HG03097 (cell line): ENCODE measurements around the gene CSGALNACT2.
"Not testable (repeated sequence)": the region's sequence is repeated elsewhere in the genome, so short reads cannot be mapped to it uniquely, and the experiment has no call there.

Source experiments
- ATAC-seq: cut with Tn5 transposase; IDR thresholded peaks from one replicate; pipeline ENCODE4 v1.9.1; 2021; ENCODE audit not compliant: unreplicated experiment, low FRiP score

Gene CSGALNACT2

GRCh38 chr10:43138021-43138756, at the start of gene CSGALNACT2:
CSGALNACT2 (plus strand) TSS chr10:43138445; CDS start chr10:43155150, 16,705 bp downstream.
- peak; percentile 66 for ATAC-seq

GRCh38 chr10:43089519-43089918, 48.7 kb upstream of the CSGALNACT2 start:
- ATAC-seq = no peak

- no peak for ATAC-seq
Measured at GRCh38 chr10:43090188-43090587, 48.1 kb upstream of the CSGALNACT2 start.

GRCh38 chr10:43090664-43091063, 47.6 kb upstream of the CSGALNACT2 start:
- no peak for ATAC-seq

GRCh38 chr10:43091846-43092245, 46.4 kb upstream of the CSGALNACT2 start:
- ATAC-seq = no peak

- ATAC-seq = no peak
Measured at GRCh38 chr10:43093423-43094076, 44.7 kb upstream of the CSGALNACT2 start.

- no peak for ATAC-seq
Measured at GRCh38 chr10:43094085-43094484, 44.2 kb upstream of the CSGALNACT2 start.

GRCh38 chr10:43099339-43099738, 38.9 kb upstream of the CSGALNACT2 start:
- ATAC-seq = not testable (repeated sequence)

- no peak for ATAC-seq
Measured at GRCh38 chr10:43099928-43100327, 38.3 kb upstream of the CSGALNACT2 start.

GRCh38 chr10:43100366-43100765, 37.9 kb upstream of the CSGALNACT2 start:
- no peak for ATAC-seq

GRCh38 chr10:43102063-43102828, 36.0 kb upstream of the CSGALNACT2 start:
- ATAC-seq = no peak

GRCh38 chr10:43105102-43105955, 32.9 kb upstream of the CSGALNACT2 start:
- peak; percentile 83 for ATAC-seq

GRCh38 chr10:43105956-43106229, 32.4 kb upstream of the CSGALNACT2 start:
- ATAC-seq = no peak

GRCh38 chr10:43106256-43107091, 31.8 kb upstream of the CSGALNACT2 start:
- no peak for ATAC-seq

GRCh38 chr10:43108951-43109350, 29.3 kb upstream of the CSGALNACT2 start:
- ATAC-seq = no peak

GRCh38 chr10:43109671-43110249, 28.5 kb upstream of the CSGALNACT2 start:
- ATAC-seq = no peak

- ATAC-seq = peak; percentile 45
Measured at GRCh38 chr10:43110338-43111071, 27.7 kb upstream of the CSGALNACT2 start.

GRCh38 chr10:43111101-43111500, 27.1 kb upstream of the CSGALNACT2 start:
- ATAC-seq = no peak
